HepG2 (cell line): ENCODE results near the gene EPN3. TPM values are rescaled to one million over a fixed set of nuclear protein-coding genes. Genes with fewer than 3 reads are reported as not detected.
A peak's percentile ranks its signal among the peaks of the same experiment; 100 is the strongest.

Experiments
- ATAC-seq: fragments of 200-7000 bp; cut with Tn5 transposase; 3 replicates; pipeline ENCODE4 v1.9.1; 2020; ENCODE audit warnings: mild to moderate bottlenecking, moderate library complexity
- BruUV-seq: library from RNA; stranded (reverse); fragments of 400-500 nt; replicated peaks from 2 replicates; lab custom pipeline; 2021; lab: Mats Ljungman, UMichigan
- CTCF ChIA-PET: fragments of 300-600 bp; formaldehyde crosslinking; extraction: SDS; loops from one replicate; lab custom pipeline; 2021; ENCODE audit warnings: low total read pairs, inconsistent platforms, low intra/inter-chr PET ratio; lab: Yijun Ruan, JAX
- POLR2A ChIA-PET: fragments of 350-600 bp; sonication (Branson Sonifier 250); formaldehyde crosslinking; loops from one replicate; lab custom pipeline; 2020; ENCODE audit warnings: antibody characterized with exemption, inconsistent platforms; lab: Yijun Ruan, JAX
- DNase-seq: peaks from one replicate; pipeline ENCODE4 v3.0.0-alpha.2; 2015; ENCODE audit warnings: low spot score
- FAIRE-seq: peaks from 3 replicates; lab custom pipeline; 2011; peaks lifted over from hg19 to GRCh38; lab: Jason Lieb, UNC
- H2AFZ ChIP-seq: one replicate; pipeline ENCODE4 v1.6.1; 2011; ENCODE audit warnings: low read length, inconsistent platforms
- H3K27ac ChIP-seq: fragments of 300-600 bp; 3 replicates; pipeline ENCODE4 v1.8.0; 2011; ENCODE audit warnings: mixed run types, mild to moderate bottlenecking, mixed read lengths, low read length, inconsistent platforms; ENCODE audit not compliant: insufficient read depth; ENCODE audit errors: extremely low read length
- H3K27me3 ChIP-seq, 2 experiments: fragments of 200-600 bp in 1 of 2; 2 replicates in 1 of 2; 3 replicates in 1 of 2; pipeline versions ENCODE4 v1.6.0 to v1.8.0; 2011; ENCODE audit warnings: low read length in 2 of 2, mild to moderate bottlenecking in 2 of 2, moderate library complexity in 2 of 2, inconsistent platforms in 1 of 2; ENCODE audit not compliant: insufficient read depth in 2 of 2, control insufficient read depth in 1 of 2
- H3K36me3 ChIP-seq, 2 experiments: fragments of 200-600 bp in 1 of 2; replicated peaks in 1 of 2; 2 replicates in 1 of 2; 3 replicates in 1 of 2; pipeline versions ENCODE4 v1.5.1 to v1.8.0; 2011; ENCODE audit warnings: low read length in 2 of 2, inconsistent platforms in 1 of 2; ENCODE audit not compliant: insufficient read depth in 2 of 2, control insufficient read depth in 1 of 2
- H3K4me1 ChIP-seq: 2 replicates; pipeline ENCODE4 v1.5.1; 2012; ENCODE audit warnings: low read length, inconsistent platforms; ENCODE audit not compliant: insufficient read depth
- H3K4me2 ChIP-seq: 2 replicates; pipeline ENCODE4 v1.6.0; 2011; ENCODE audit warnings: low read depth, low read length, inconsistent platforms
- H3K4me3 ChIP-seq, 3 experiments: fragments of 200-600 bp in 1 of 3; sonication (generic), shearing (Covaris generic) in 1 of 3; replicated peaks in 1 of 3; 2 replicates each; pipeline ENCODE4 v1.5.1; 2011 to 2016; ENCODE audit warnings: low read length in 3 of 3, inconsistent platforms in 2 of 3, low read depth in 2 of 3, mild to moderate bottlenecking in 2 of 3, control low read depth in 1 of 3, mixed read lengths in 1 of 3; ENCODE audit not compliant: insufficient read depth in 1 of 3
- H3K79me2 ChIP-seq: one replicate; pipeline ENCODE4 v1.6.1; 2011; ENCODE audit warnings: low read length, inconsistent platforms; ENCODE audit not compliant: insufficient read depth
- H3K9ac ChIP-seq: 2 replicates; pipeline ENCODE4 v1.6.0; 2011; ENCODE audit warnings: mild to moderate bottlenecking, low read depth, low read length, inconsistent platforms; ENCODE audit not compliant: insufficient read depth
- H3K9me3 ChIP-seq: 2 replicates; pipeline ENCODE4 v1.5.1; 2012; ENCODE audit warnings: mild to moderate bottlenecking, low read length
- H4K20me1 ChIP-seq: 2 replicates; pipeline ENCODE4 v1.6.0; 2011; ENCODE audit warnings: inconsistent platforms, mild to moderate bottlenecking, low read length, moderate library complexity; ENCODE audit not compliant: insufficient read depth
- CEBPB ChIP-seq: IDR thresholded peaks from 2 replicates; pipeline ENCODE4 v1.6.1; 2011; ENCODE audit warnings: low read depth, low read length, improper control_type of control experiment, borderline replicate concordance
- EED ChIP-seq: sonication (generic); formaldehyde crosslinking; IDR thresholded peaks from 2 replicates; pipeline ENCODE4 v1.5.0; 2020; ENCODE audit warnings: mild to moderate bottlenecking, missing genetic modification reagents
- ERF ChIP-seq: IDR thresholded peaks from 2 replicates; pipeline ENCODE4 v1.6.1; 2018; ENCODE audit warnings: missing biosample characterization, missing genetic modification reagents
- GPBP1L1 ChIP-seq: sonication (generic); formaldehyde crosslinking; IDR thresholded peaks from 2 replicates; pipeline ENCODE4 v1.5.0; 2020; ENCODE audit warnings: mild to moderate bottlenecking, missing genetic modification reagents
- HDAC2 ChIP-seq: sonication (generic); formaldehyde crosslinking; IDR thresholded peaks from 2 replicates; pipeline ENCODE4 v1.4.0; 2020; ENCODE audit warnings: missing genetic modification reagents
- HNF4A ChIP-seq: sonication (generic); formaldehyde crosslinking; IDR thresholded peaks from 2 replicates; pipeline ENCODE4 v1.4.0; 2020; ENCODE audit warnings: missing genetic modification reagents
- MEIS1 ChIP-seq: sonication (generic); formaldehyde crosslinking; IDR thresholded peaks from 2 replicates; pipeline ENCODE4 v1.9.0; 2021; ENCODE audit warnings: mild to moderate bottlenecking, missing genetic modification reagents, moderate library complexity, borderline replicate concordance
- TARDBP ChIP-seq: sonication (generic); formaldehyde crosslinking; IDR thresholded peaks from 2 replicates; pipeline ENCODE4 v1.8.0; 2022; ENCODE audit warnings: mild to moderate bottlenecking, missing genetic modification reagents
- U2AF1 ChIP-seq: fragments of 200-400 bp; formaldehyde crosslinking; optimal IDR thresholded peaks from 2 replicates; pipeline ENCODE3; 2017; ENCODE audit warnings: mild to moderate bottlenecking, low read depth, low read length
- ZNF138 ChIP-seq: sonication (generic); formaldehyde crosslinking; IDR thresholded peaks from 2 replicates; pipeline ENCODE4 v1.5.0; 2020; ENCODE audit warnings: mild to moderate bottlenecking, low read depth, missing genetic modification reagents
- ZNF225 ChIP-seq: sonication (generic); formaldehyde crosslinking; IDR thresholded peaks from 2 replicates; pipeline ENCODE4 v1.4.0; 2020; ENCODE audit warnings: mild to moderate bottlenecking, missing genetic modification reagents
- ZNF281 ChIP-seq: sonication (generic); formaldehyde crosslinking; IDR thresholded peaks from 2 replicates; pipeline ENCODE4 v1.4.0; 2020; ENCODE audit warnings: missing genetic modification reagents, borderline replicate concordance
- ZNF292 ChIP-seq: sonication (generic); formaldehyde crosslinking; IDR thresholded peaks from 2 replicates; pipeline ENCODE4 v1.8.1; 2022; ENCODE audit warnings: mild to moderate bottlenecking, low read depth, missing genetic modification reagents, borderline replicate concordance
- ZNF496 ChIP-seq: sonication (generic); formaldehyde crosslinking; IDR thresholded peaks from 2 replicates; pipeline ENCODE4 v1.8.1; 2023; ENCODE audit warnings: mild to moderate bottlenecking, moderate library complexity, missing genetic modification reagents; ENCODE audit not compliant: insufficient replicate concordance
- ZNF530 ChIP-seq: sonication (generic); formaldehyde crosslinking; IDR thresholded peaks from 2 replicates; pipeline ENCODE4 v1.5.0; 2020; ENCODE audit warnings: low read depth, mild to moderate bottlenecking, missing genetic modification reagents
- ZNF557 ChIP-seq: sonication (generic); formaldehyde crosslinking; IDR thresholded peaks from 2 replicates; pipeline ENCODE4 v1.4.0; 2020; ENCODE audit warnings: missing genetic modification reagents
- ZNF558 ChIP-seq: sonication (generic); formaldehyde crosslinking; IDR thresholded peaks from 2 replicates; pipeline ENCODE4 v1.9.0; 2022; ENCODE audit warnings: mild to moderate bottlenecking, missing genetic modification reagents, borderline replicate concordance
- WGBS: methylation state at CpG from one replicate; pipeline ENCODE4 v1.1.6; 2017; ENCODE audit warnings: low lambda C conversion rate; 5-methylcytosine and 5-hydroxymethylcytosine counted together
- in situ Hi-C: cut with HindIII; loops from 2 replicates; pipeline ENCODE4 v1.10.0; 2017; ENCODE audit warnings: low pct_unique_long_range_greater_than_20kb; ENCODE audit not compliant: extremely low pct_ligation_motif_present
- intact Hi-C: fragments of 100-400 bp; cut with micrococcal nuclease; formaldehyde crosslinking; loops from one replicate; pipeline ENCODE4 v1.10.0; 2022; ENCODE audit not compliant: unreplicated experiment
- polyA plus RNA-seq, 8 experiments: library from polyadenylated mRNA; depleted of rRNA in 3 of 8; stranded (reverse) in 7 of 8; unstranded in 1 of 8; fragments of >200 nt; fragmentation: Illumina TruSeq in 4 of 8; extraction: Trizol in 4 of 8; gene quantifications; 2 replicates each; pipeline versions ENCODE4 v1.2.1 to v1.2.3, GENCODE V29; 2011 to 2016; ENCODE audit warnings: low read depth in 4 of 8, missing spikeins in 1 of 8, mixed read lengths in 1 of 8; ENCODE audit not compliant: insufficient read depth in 1 of 8
- total RNA-seq, 5 experiments: library from RNA; depleted of rRNA; stranded (reverse); fragments of >200 nt; fragmentation: Illumina TruSeq; extraction: Trizol; gene quantifications; 2 replicates each; pipeline ENCODE4 v1.2.3, GENCODE V29; 2016; ENCODE audit warnings: low read depth in 1 of 5
- TF ChIP-seq, protein P1 (sequence below): sonication (generic); formaldehyde crosslinking; IDR thresholded peaks from 2 replicates; pipeline ENCODE4 v1.4.0; 2020; ENCODE audit warnings: mild to moderate bottlenecking, missing genetic modification reagents

The EPN3 gene
- total and polyA plus RNA-seq, 2 of the 13 experiments (the other 11 are each of a cell fraction or from before 2014, with no cell fraction given), result 0.11 to 0.95 TPM

- FAIRE-seq (no peak), DNase-seq (peak; percentile 60), ATAC-seq (no peak)
- POLR2A ChIA-PET, result interaction anchor here (0.5 to 1.8 kb wide), 3 partner anchors 11 to 124 kb away, joined by 3 to 4 read pairs (median 3); no protein-coding TSS in a partner anchor
- H3K27ac ChIP-seq, result no peak overlapping the region
- peaks cover 62% of the 10 kb centered on the region for H3K4me1 ChIP-seq
- intact Hi-C loops, result no loop called here
- H3K27me3 ChIP-seq, result peaks cover 0 to 8% of the 10 kb centered on the region in 2 experiments; a peak in 1 of 5 replicates
- no peak overlapping the region for H3K4me3 ChIP-seq
- H3K36me3 ChIP-seq, result no peaks in the 10 kb centered on the region
- H4K20me1 ChIP-seq, result no peaks in the 10 kb centered on the region
- in situ Hi-C loops, result no loop called here
- H3K79me2 ChIP-seq, result no peaks in the 10 kb centered on the region
- 23% methylated on average over 6 of the region's 6 CpGs for WGBS
- H3K9ac ChIP-seq, result no peak overlapping the region
- H3K4me2 ChIP-seq, result no peak overlapping the region
- CTCF ChIA-PET, result no interaction called here
- no peak overlapping the region for H2AFZ ChIP-seq
- no TSS peak for BruUV-seq
- H3K9me3 ChIP-seq, result no peaks in the 10 kb centered on the region
- TF ChIP-seq ZNF496 (no peak), ZNF558 (CRISPR knock-in tag) (no peak), ZNF292 (0 out of 2 replicates have a peak, but pooled peaks have one; percentile 3), HDAC2 (CRISPR knock-in tag) (0 out of 2 replicates have a peak, but pooled peaks have one; percentile 0), ZNF557 (no peak), HNF4A (CRISPR knock-in tag) (peak; percentile 61), ZNF138 (CRISPR knock-in tag) (no peak), EED (CRISPR knock-in tag) (no peak), MEIS1 (CRISPR knock-in tag) (no peak), ZNF530 (CRISPR knock-in tag) (no peak), TARDBP (CRISPR knock-in tag) (no peak), ZNF281 (CRISPR knock-in tag) (peak; percentile 26; the same call in 1 of the 2 replicates), ERF (CRISPR knock-in tag) (no peak), GPBP1L1 (CRISPR knock-in tag) (no peak), CEBPB (peak; percentile 60; the same call in 1 of the 2 replicates), ZNF225 (CRISPR knock-in tag) (0 out of 2 replicates have a peak, but pooled peaks have one; percentile 31), U2AF1 (no peak)
- TF ChIP-seq, protein P1, sequence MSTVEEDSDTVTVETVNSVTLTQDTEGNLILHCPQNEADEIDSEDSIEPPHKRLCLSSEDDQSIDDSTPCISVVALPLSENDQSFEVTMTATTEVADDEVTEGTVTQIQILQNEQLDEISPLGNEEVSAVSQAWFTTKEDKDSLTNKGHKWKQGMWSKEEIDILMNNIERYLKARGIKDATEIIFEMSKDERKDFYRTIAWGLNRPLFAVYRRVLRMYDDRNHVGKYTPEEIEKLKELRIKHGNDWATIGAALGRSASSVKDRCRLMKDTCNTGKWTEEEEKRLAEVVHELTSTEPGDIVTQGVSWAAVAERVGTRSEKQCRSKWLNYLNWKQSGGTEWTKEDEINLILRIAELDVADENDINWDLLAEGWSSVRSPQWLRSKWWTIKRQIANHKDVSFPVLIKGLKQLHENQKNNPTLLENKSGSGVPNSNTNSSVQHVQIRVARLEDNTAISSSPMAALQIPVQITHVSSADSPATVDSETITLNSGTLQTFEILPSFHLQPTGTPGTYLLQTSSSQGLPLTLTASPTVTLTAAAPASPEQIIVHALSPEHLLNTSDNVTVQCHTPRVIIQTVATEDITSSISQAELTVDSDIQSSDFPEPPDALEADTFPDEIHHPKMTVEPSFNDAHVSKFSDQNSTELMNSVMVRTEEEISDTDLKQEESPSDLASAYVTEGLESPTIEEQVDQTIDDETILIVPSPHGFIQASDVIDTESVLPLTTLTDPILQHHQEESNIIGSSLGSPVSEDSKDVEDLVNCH, result no peak
Observed at GRCh38 chr17:50514936-50515702, 17.4 kb upstream of the EPN3 start.
